Activated naive CD4-positive, alpha-beta T cell treated with anti-CD3 and anti-CD28 coated beads, Interleukin-2, amount 50 U/mL, for 16 hours (primary cell): ENCODE measurements around the gene RIT2.

Source experiments
- DNase-seq: peaks from one replicate; pipeline ENCODE4 v3.0.0-alpha.2; 2020

The RIT2 gene

GRCh38 chr18:43007365-43007764, 108.1 kb downstream of the RIT2 start:
- DNase-seq: no peak

- DNase-seq: no peak
Observed at GRCh38 chr18:43004421-43004820, 111.1 kb downstream of the RIT2 start.

- no peak for DNase-seq
Observed at GRCh38 chr18:43001821-43002220, 113.7 kb downstream of the RIT2 start.

- DNase-seq: no peak
Observed at GRCh38 chr18:42996824-42997223, 118.7 kb downstream of the RIT2 start.

GRCh38 chr18:42980426-42980825, 135.1 kb downstream of the RIT2 start:
- DNase-seq: no peak

GRCh38 chr18:42977982-42978637, 137.4 kb downstream of the RIT2 start:
- no peak for DNase-seq

GRCh38 chr18:42976869-42977590, 138.5 kb downstream of the RIT2 start:
- no peak for DNase-seq

- no peak for DNase-seq
Observed at GRCh38 chr18:42969366-42969765, 146.1 kb downstream of the RIT2 start.

GRCh38 chr18:42961298-42961697, 154.2 kb downstream of the RIT2 start:
- no peak for DNase-seq

GRCh38 chr18:42959528-42959927, 156.0 kb downstream of the RIT2 start:
- no peak for DNase-seq

GRCh38 chr18:42958353-42958752, 157.1 kb downstream of the RIT2 start:
- DNase-seq: no peak

GRCh38 chr18:42956287-42956686, 159.2 kb downstream of the RIT2 start:
- no peak for DNase-seq

GRCh38 chr18:42954887-42955286, 160.6 kb downstream of the RIT2 start:
- DNase-seq: no peak

GRCh38 chr18:42953306-42953705, 162.2 kb downstream of the RIT2 start:
- DNase-seq: no peak

GRCh38 chr18:42950732-42951131, 164.8 kb downstream of the RIT2 start:
- DNase-seq: no peak

GRCh38 chr18:42948831-42949230, 166.7 kb downstream of the RIT2 start:
- no peak for DNase-seq

- DNase-seq: no peak
Observed at GRCh38 chr18:42941860-42942259, 173.6 kb downstream of the RIT2 start.

GRCh38 chr18:42941021-42941420, 174.5 kb downstream of the RIT2 start:
- no peak for DNase-seq

GRCh38 chr18:42937436-42937835, 178.0 kb downstream of the RIT2 start:
- DNase-seq: no peak

- no peak for DNase-seq
Observed at GRCh38 chr18:42936289-42936688, 179.2 kb downstream of the RIT2 start.

- DNase-seq: no peak
Observed at GRCh38 chr18:42931491-42931890, 184.0 kb downstream of the RIT2 start.

- DNase-seq: no peak
Observed at GRCh38 chr18:42929857-42930256, 185.6 kb downstream of the RIT2 start.

- no peak for DNase-seq
Observed at GRCh38 chr18:42929181-42929580, 186.3 kb downstream of the RIT2 start.

GRCh38 chr18:42925036-42925435, 190.4 kb downstream of the RIT2 start:
- DNase-seq: no peak

- DNase-seq: no peak
Observed at GRCh38 chr18:42922363-42922762, 193.1 kb downstream of the RIT2 start.
